ENCODE results near the gene ZFPM1.

ZFPM1 gene

DNA sequence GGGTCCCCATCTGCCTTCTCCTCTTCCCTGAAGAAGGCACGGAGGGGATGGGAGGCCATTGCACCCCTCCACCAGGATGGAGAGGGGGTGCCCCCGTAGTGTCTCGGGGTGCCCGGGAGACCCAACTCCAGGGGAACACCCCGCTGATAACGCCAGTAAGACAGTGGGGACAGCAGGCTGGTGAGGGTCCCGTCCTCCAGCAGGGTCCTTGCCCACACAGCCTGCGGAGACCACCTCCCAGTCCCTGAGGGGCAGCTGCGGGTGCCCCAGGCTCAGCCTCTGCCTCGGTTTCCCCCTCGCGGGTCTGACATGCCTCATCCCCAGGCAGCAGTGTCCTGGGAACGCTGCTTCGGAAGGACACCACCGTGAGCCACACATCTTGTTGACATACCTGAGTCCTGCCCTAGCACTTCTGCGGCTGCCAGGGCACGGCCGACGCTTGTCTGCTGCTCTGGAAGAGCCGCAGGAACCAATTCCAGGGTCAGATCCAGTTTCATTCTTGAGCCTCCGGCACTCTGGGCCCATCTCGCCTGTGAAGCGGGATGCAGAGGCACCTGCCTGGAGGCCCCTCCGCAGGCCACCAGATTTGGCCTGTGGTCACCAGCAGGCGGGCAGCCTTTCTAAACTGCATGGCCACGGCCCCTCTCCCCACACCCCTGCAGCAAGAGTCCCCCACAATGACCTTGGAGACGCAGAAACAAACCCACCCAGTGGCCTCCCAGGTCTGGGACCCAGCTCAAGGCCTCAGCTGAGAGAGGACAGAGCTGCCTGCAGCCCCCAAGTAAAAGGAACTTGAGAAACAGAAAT is 77.2 kb downstream of the ZFPM1 start:
- no peak overlapping the region for H3K4me3 ChIP-seq (ENCODE audit: low read length)
- no peak for TF ChIP-seq ZNF274 (IDR thresholded peaks at IDR 0.05; ENCODE audit: low read depth, low read length)

DNA sequence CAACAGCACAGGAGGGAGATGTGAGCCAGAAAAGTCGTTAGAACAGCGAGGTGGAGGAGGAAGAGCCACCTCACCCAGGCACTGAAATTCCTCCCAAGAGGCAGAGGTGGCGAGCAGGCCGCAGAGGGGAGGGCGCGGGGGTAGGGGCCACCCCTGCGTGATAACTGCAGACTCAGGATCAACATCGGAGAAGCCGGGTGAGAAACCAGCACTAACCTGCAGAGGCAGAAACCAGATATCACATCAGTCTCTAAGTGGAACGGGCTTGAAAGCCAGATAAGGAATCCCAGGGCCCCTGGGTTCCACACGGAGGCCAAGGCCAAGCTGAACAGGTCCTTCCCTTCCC is 77.8 kb downstream of the ZFPM1 start:
- no peak for TF ChIP-seq ZNF274 (IDR thresholded peaks at IDR 0.05; ENCODE audit: low read depth, low read length)

DNA sequence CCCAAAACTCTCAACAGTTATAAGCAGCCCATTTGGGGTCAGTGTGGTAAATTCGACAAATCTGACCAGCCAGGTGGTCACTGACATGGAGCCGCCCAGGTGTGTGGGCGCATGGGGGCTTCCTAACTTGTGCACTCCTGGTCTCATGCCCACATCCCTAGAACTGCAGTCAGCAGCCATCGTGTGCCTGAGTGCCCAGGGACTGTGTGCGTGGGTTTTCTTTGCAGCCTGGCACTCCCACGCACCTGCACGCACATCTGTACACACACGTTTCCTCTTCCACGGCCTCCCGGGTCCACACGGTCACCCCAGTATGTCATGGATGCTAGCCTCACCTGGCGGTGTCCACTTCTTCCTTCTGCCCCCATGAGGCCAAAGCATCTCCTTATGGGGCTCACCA is 78.3 kb downstream of the ZFPM1 start:
- no peak overlapping the region for H3K4me3 ChIP-seq (ENCODE audit: low read length)
- no peak for TF ChIP-seq ZNF274 (IDR thresholded peaks at IDR 0.05; ENCODE audit: low read depth, low read length)

More for the DNA sequence above, 77.8 kb downstream of the ZFPM1 start:
- no peak overlapping the region for H3K4me3 ChIP-seq (ENCODE audit: low read length)

GRCh38 chr16:88531931-88532433 is 78.9 kb downstream of the ZFPM1 start:
- TF ChIP-seq ZNF274 (IDR thresholded peaks at IDR 0.05; ENCODE audit: low read depth, low read length), result no peak

DNA sequence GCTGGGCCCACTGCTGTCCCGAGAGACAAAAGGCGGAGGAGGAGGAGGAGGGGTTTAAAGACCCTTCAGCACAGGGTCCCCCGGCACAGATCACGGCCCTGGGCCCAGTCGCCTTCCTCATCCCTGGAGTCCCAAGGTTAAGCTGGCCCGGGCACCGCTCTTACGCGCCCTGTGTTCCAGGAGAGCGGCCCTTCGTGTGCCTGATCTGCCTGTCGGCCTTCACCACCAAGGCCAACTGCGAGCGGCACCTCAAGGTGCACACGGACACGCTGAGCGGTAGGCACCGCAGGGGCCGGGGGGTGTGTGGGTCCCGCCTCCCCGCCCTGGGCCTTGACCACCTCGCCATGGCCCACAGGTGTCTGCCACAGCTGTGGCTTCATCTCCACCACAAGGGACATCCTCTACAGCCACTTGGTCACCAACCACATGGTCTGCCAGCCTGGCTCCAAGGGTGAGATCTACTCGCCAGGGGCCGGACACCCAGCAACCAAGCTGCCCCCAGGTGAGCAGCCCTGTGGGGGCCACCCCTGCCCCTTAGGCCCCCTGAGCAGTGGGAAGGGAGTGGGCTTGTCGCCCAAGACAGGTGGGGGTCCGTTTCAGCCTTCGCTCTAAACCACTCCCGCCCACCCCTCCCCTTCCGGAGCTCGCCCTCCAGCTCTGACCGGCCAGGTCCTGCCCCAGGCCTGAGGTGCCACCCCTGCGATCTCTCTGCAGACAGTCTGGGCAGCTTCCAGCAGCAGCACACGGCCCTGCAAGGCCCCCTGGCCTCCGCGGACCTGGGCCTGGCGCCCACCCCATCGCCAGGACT is 79.6 kb downstream of the ZFPM1 start:
- no peak overlapping the region for H3K4me3 ChIP-seq (ENCODE audit: low read length)

More at GRCh38 chr16:88531931-88532433, 78.9 kb downstream of the ZFPM1 start:
- no peak overlapping the region for H3K4me3 ChIP-seq (ENCODE audit: low read length)

GRCh38 chr16:88533381-88533917 is 80.4 kb downstream of the ZFPM1 start:
- no peak for TF ChIP-seq ZNF274 (IDR thresholded peaks at IDR 0.05; ENCODE audit: low read depth, low read length)
- no peak overlapping the region for H3K4me3 ChIP-seq (ENCODE audit: low read length)

More for the DNA sequence above, 79.6 kb downstream of the ZFPM1 start:
- TF ChIP-seq ZNF274 (IDR thresholded peaks at IDR 0.05; ENCODE audit: low read depth, low read length), result no peak

- peak overlapping the region; percentile 80; the same call in 1 of the 2 replicates for H3K4me3 ChIP-seq (ENCODE audit: low read length)
- no peak for TF ChIP-seq ZNF274 (IDR thresholded peaks at IDR 0.05; ENCODE audit: low read depth, low read length)
Measured at GRCh38 chr16:88533932-88534637, 81.0 kb downstream of the ZFPM1 start.

- no peak for TF ChIP-seq ZNF274 (IDR thresholded peaks at IDR 0.05; ENCODE audit: low read depth, low read length)
- H3K4me3 ChIP-seq (ENCODE audit: low read length), result peak overlapping the region; percentile 80; the same call in 1 of the 2 replicates
Measured at GRCh38 chr16:88534638-88535190, 81.6 kb downstream of the ZFPM1 start.

GRCh38 chr16:88535191-88535856 is 82.2 kb downstream of the ZFPM1 start:
- no peak for TF ChIP-seq ZNF274 (IDR thresholded peaks at IDR 0.05; ENCODE audit: low read depth, low read length)
- H3K4me3 ChIP-seq (ENCODE audit: low read length), result peak overlapping the region; percentile 57; the same call in 1 of the 2 replicates

GRCh38 chr16:88535857-88536222 is 82.8 kb downstream of the ZFPM1 start:
- no peak for TF ChIP-seq ZNF274 (IDR thresholded peaks at IDR 0.05; ENCODE audit: low read depth, low read length)
- no peak overlapping the region for H3K4me3 ChIP-seq (ENCODE audit: low read length)

DNA sequence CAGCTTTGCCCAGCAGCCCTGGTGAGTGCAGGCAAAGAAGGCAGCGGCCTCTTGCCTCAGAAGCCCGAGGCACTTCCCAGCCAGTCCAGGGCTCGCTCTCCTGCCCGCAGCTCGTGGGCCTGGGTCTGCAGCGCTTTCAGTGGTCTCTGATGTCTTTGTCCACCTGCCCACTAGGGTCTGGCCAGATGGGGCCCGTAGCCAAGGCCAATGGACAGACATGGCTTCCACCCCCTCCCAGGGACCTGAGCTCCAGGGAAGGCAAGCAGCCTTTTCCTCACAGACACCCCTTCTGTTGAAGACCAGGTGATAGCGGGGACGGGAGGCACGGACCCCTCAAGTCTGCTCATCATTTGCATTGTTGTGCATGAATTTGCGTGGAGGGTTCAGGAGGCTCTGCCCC is 83.4 kb downstream of the ZFPM1 start:
- H3K4me3 ChIP-seq (ENCODE audit: low read length), result no peak overlapping the region
- no peak for TF ChIP-seq ZNF274 (IDR thresholded peaks at IDR 0.05; ENCODE audit: low read depth, low read length)

DNA sequence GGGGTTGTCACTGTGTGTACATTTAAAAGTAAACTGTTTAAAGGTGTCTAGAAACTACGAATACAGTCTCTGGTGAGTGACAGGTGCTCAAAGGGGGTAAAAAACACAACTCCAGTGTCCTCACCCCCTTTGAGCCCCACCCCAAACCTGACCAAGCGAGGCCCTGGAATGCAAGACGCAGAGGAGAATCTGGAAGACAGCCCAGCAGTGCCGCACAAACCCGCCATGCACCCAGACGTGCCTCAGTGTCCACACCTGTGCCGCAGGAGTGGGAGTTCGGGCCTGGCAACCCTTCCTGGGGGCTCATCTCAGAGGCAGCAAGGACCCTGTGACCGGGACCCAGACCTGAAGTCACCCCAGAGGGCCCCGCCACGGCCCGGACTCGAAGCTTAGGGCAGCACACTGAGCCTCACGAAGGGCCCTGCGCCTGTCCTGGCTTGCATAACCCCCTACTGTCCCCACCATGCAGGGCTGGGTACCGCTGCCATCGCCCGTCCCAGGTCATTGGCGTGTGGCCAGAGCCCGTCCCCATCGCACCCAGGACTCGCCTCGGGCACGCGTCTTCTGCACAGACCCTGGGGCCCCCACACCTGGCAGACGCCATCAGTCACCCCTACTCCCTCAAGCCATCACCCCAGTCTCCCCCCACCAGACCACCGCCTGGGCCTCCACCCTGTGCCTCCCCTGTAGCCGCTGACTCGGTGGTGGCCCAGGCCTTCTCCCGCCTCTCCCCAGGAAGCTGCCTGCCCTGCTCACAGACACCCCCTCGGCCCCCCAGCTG is 84.1 kb downstream of the ZFPM1 start:
- no peak overlapping the region for H3K4me3 ChIP-seq (ENCODE audit: low read length)
- TF ChIP-seq ZNF274 (IDR thresholded peaks at IDR 0.05; ENCODE audit: low read depth, low read length), result no peak
